Left colon (tissue), 2 donors: ENCODE measurements around the gene SYNE4. TPM values are rescaled to one million over a fixed set of nuclear protein-coding genes. Genes with fewer than 3 reads are reported as not detected.
"Not testable (repeated sequence)": the region's sequence is repeated elsewhere in the genome, so short reads cannot be mapped to it uniquely, and the experiment has no call there.

Experiments
- ATAC-seq: fragments of 200-7000 bp; cut with Tn5 transposase; one replicate; pipeline ENCODE4 v1.9.1; 2020; ENCODE audit warnings: mild to moderate bottlenecking, moderate library complexity
- DNase-seq, 2 donors: peaks; one replicate each; pipeline ENCODE4 v3.0.0-alpha.2; 2020
- intact Hi-C, 2 donors: fragments of 100-400 bp; cut with DNase I in 1 of 2; cut with micrococcal nuclease in 1 of 2; formaldehyde crosslinking; loops; one replicate each; pipeline versions ENCODE4 v1.11.2 to v1.14.0; 2022; cut with DNase I, micrococcal nuclease
- long read RNA-seq: library from polyadenylated mRNA; unstranded; transcript quantifications from one replicate; pipeline ENCODE4 v2.0.0, GENCODE V29; 2021
- total RNA-seq, 2 donors: library from RNA; stranded (reverse); fragmentation: NEBNext Ultra II Directional; extraction: Animal tissue kit (Norgen Biotek cat#: 25700); gene quantifications; one replicate each; pipeline ENCODE4 v1.2.1, GENCODE V29; 2021
- donor health status: DM: no; HTN: no; CAD: no.
- donor health status: DM: yes; HTN: yes; CAD: no.

Gene SYNE4
- 1 to 10 TPM; 6.5 to 9.0 TPM for total RNA-seq
- long read RNA-seq, partial matches to known transcripts = 4 of 16 reads
- long read RNA-seq, other reads (novel, unspliced or antisense) = 8 of 16 reads

GRCh38 chr19:36008336-36008978 lies at the start of gene SYNE4:
Gene SYNE4 (minus strand): TSS chr19:36008813. CDS start chr19:36008681, 132 bp downstream.
- DNase-seq = peak; percentile 77 to 87
- intact Hi-C loops = no loop called here

GRCh38 chr19:36054733-36055686 lies 46.4 kb upstream of the SYNE4 start, which contains the start of gene WDR62:
Gene WDR62 (plus strand): TSS chr19:36054897. CDS start chr19:36054972, 75 bp downstream.
- intact Hi-C loops = no loop called here
- DNase-seq = peak; percentile 91 to 95
- peak; percentile 80 for ATAC-seq

More at GRCh38 chr19:36008336-36008978, at the start of gene SYNE4:
- ATAC-seq = peak; percentile 91

GRCh38 chr19:36054119-36054732 lies 45.6 kb upstream of the SYNE4 start, which contains the start of gene THAP8:
Gene THAP8 (minus strand): TSS chr19:36054285. CDS start chr19:36054217, 68 bp downstream.
- intact Hi-C loops = no loop called here
- peak; percentile 100 for DNase-seq
- ATAC-seq = peak; percentile 89

- intact Hi-C loops = no loop called here
- ATAC-seq = no peak
- no peak for DNase-seq
These were observed 43.0 kb upstream of the SYNE4 start for GRCh38 chr19:36051637-36052036.

GRCh38 chr19:36051236-36051635 lies 42.6 kb upstream of the SYNE4 start:
- intact Hi-C loops = no loop called here
- ATAC-seq (no peak), DNase-seq (no peak)

- intact Hi-C loops = no loop called here
- ATAC-seq = no peak
These were observed 40.6 kb upstream of the SYNE4 start for GRCh38 chr19:36049080-36049698.

GRCh38 chr19:36047835-36048234 lies 39.2 kb upstream of the SYNE4 start:
- intact Hi-C loops = no loop called here
- ATAC-seq = no peak

More at GRCh38 chr19:36049080-36049698, 40.6 kb upstream of the SYNE4 start:
- DNase-seq = no peak

GRCh38 chr19:36046443-36047050 lies 37.9 kb upstream of the SYNE4 start:
- intact Hi-C loops = no loop called here
- DNase-seq (no peak), ATAC-seq (no peak)

More at GRCh38 chr19:36047835-36048234, 39.2 kb upstream of the SYNE4 start:
- DNase-seq = no peak

GRCh38 chr19:36043952-36044351 lies 35.3 kb upstream of the SYNE4 start:
- ATAC-seq (no peak), DNase-seq (no peak)
- intact Hi-C loops = no loop called here

GRCh38 chr19:36041831-36042230 lies 33.2 kb upstream of the SYNE4 start:
- intact Hi-C loops = no loop called here
- DNase-seq = no peak
- no peak for ATAC-seq

- DNase-seq, ATAC-seq, intact Hi-C loops: not testable (repeated sequence)
These were observed 32.5 kb upstream of the SYNE4 start for GRCh38 chr19:36041092-36041491.

GRCh38 chr19:36040495-36040894 lies 31.9 kb upstream of the SYNE4 start:
- DNase-seq = no peak
- no peak for ATAC-seq
- intact Hi-C loops = no loop called here

- ATAC-seq (no peak), DNase-seq (peak; percentile 38 to 49)
- intact Hi-C loops = no loop called here
These were observed 23.9 kb upstream of the SYNE4 start, which contains the start of gene CLIP3 for GRCh38 chr19:36032251-36033104. Gene CLIP3 (minus strand): TSS chr19:36032873. CDS start chr19:36032357, 516 bp downstream.

GRCh38 chr19:36031308-36031707 lies 22.7 kb upstream of the SYNE4 start:
- ATAC-seq = no peak
- DNase-seq = no peak
- intact Hi-C loops = no loop called here

GRCh38 chr19:36030264-36031148 lies 21.9 kb upstream of the SYNE4 start:
- intact Hi-C loops = no loop called here
- DNase-seq (no peak), ATAC-seq (no peak)

- DNase-seq (no peak), ATAC-seq (no peak)
- intact Hi-C loops = no loop called here
These were observed 19.9 kb upstream of the SYNE4 start for GRCh38 chr19:36028313-36029041.
